Smooth muscle cell (in vitro differentiated cells): ENCODE measurements around the gene DOCK1. TPM values are rescaled to one million over a fixed set of nuclear protein-coding genes. Genes with fewer than 3 reads are reported as not detected.

Source experiments
- DNase-seq: peaks from one replicate; lab custom pipeline; 2025; ENCODE audit not compliant: unreplicated experiment; lab: John Stamatoyannopoulos, UW
- H2AFZ ChIP-seq: fragments of 200-600 bp; sonication (generic); 2 replicates; pipeline ENCODE4 v1.6.0; 2016; ENCODE audit warnings: antibody characterized with exemption, low read depth, mild to moderate bottlenecking
- H3F3A ChIP-seq: fragments of 200-600 bp; sonication (generic); 2 replicates; pipeline ENCODE4 v1.6.0; 2017; ENCODE audit warnings: antibody characterized with exemption, low read depth
- H3K27ac ChIP-seq: fragments of 200-600 bp; sonication (generic); 2 replicates; pipeline ENCODE4 v1.5.1; 2016; ENCODE audit warnings: low read depth, mild to moderate bottlenecking
- H3K27me3 ChIP-seq: fragments of 200-600 bp; sonication (generic); 2 replicates; pipeline ENCODE4 v1.6.1; 2016; ENCODE audit warnings: low read depth, mild to moderate bottlenecking
- H3K36me3 ChIP-seq: fragments of 200-600 bp; sonication (generic); 2 replicates; pipeline ENCODE4 v1.5.1; 2016; ENCODE audit warnings: low read depth
- H3K4me1 ChIP-seq: fragments of 200-600 bp; sonication (generic); 2 replicates; pipeline ENCODE4 v1.5.1; 2016; ENCODE audit warnings: low read depth
- H3K4me2 ChIP-seq: fragments of 200-600 bp; sonication (generic); 2 replicates; pipeline ENCODE4 v1.6.0; 2016; ENCODE audit warnings: mild to moderate bottlenecking
- H3K4me3 ChIP-seq: fragments of 200-600 bp; sonication (generic); 2 replicates; pipeline ENCODE4 v1.5.1; 2016; ENCODE audit warnings: mild to moderate bottlenecking
- H3K79me2 ChIP-seq: fragments of 200-600 bp; sonication (generic); 2 replicates; pipeline ENCODE4 v1.6.0; 2016; ENCODE audit warnings: low read depth, mild to moderate bottlenecking
- H3K9ac ChIP-seq: fragments of 200-600 bp; sonication (generic); 2 replicates; pipeline ENCODE4 v1.6.0; 2016; ENCODE audit warnings: low read depth
- H3K9me3 ChIP-seq: fragments of 200-600 bp; sonication (generic); replicated peaks from 2 replicates; pipeline ENCODE4 v1.5.1; 2016; ENCODE audit warnings: low read depth
- H4K20me1 ChIP-seq: fragments of 200-600 bp; sonication (generic); 2 replicates; pipeline ENCODE4 v1.6.0; 2016; ENCODE audit warnings: low read depth
- WGBS: methylation state at CpG from one replicate; pipeline ENCODE4 v1.1.7; 2016; ENCODE audit warnings: low lambda C conversion rate; 5-methylcytosine and 5-hydroxymethylcytosine counted together
- polyA plus RNA-seq: library from polyadenylated mRNA; unstranded; fragments of >200 nt; fragmentation: Nextera tagmentation; extraction: Ambion mirVana; gene quantifications from 2 replicates; pipeline ENCODE4 v1.2.1, GENCODE V29; 2016
- total RNA-seq: library from RNA; depleted of rRNA; stranded (reverse); fragments of >200 nt; gene quantifications from 2 replicates; pipeline ENCODE4 v1.2.3, GENCODE V29; 2014
- TF ChIP-seq, protein P1 (sequence below): fragments of 200-600 bp; sonication (generic); IDR thresholded peaks from 2 replicates; pipeline ENCODE4 v1.5.1; 2017; ENCODE audit warnings: borderline replicate concordance, mild to moderate bottlenecking, antibody characterized with exemption; ENCODE audit not compliant: insufficient read depth, poor library complexity, severe bottlenecking

Gene DOCK1
- total and polyA plus RNA-seq, 2 experiments from 2014 or later: 18.4 to 37.1 TPM

- H3K36me3 ChIP-seq: no peaks in the 10 kb centered on the region
- no peak overlapping the region for H3K27ac ChIP-seq
- DNase-seq: no peak
- no peaks in the 10 kb centered on the region for H3K9me3 ChIP-seq
- H3K4me3 ChIP-seq: no peak overlapping the region
- H3K4me2 ChIP-seq: no peak overlapping the region
- TF ChIP-seq, protein P1, sequence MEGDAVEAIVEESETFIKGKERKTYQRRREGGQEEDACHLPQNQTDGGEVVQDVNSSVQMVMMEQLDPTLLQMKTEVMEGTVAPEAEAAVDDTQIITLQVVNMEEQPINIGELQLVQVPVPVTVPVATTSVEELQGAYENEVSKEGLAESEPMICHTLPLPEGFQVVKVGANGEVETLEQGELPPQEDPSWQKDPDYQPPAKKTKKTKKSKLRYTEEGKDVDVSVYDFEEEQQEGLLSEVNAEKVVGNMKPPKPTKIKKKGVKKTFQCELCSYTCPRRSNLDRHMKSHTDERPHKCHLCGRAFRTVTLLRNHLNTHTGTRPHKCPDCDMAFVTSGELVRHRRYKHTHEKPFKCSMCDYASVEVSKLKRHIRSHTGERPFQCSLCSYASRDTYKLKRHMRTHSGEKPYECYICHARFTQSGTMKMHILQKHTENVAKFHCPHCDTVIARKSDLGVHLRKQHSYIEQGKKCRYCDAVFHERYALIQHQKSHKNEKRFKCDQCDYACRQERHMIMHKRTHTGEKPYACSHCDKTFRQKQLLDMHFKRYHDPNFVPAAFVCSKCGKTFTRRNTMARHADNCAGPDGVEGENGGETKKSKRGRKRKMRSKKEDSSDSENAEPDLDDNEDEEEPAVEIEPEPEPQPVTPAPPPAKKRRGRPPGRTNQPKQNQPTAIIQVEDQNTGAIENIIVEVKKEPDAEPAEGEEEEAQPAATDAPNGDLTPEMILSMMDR: no peak
- H3K9ac ChIP-seq: no peak overlapping the region
- no peak overlapping the region for H2AFZ ChIP-seq
- H3K27me3 ChIP-seq: no peaks in the 10 kb centered on the region
- no peaks in the 10 kb centered on the region for H3F3A ChIP-seq
- H3K4me1 ChIP-seq: no peaks in the 10 kb centered on the region
- no peaks in the 10 kb centered on the region for H3K79me2 ChIP-seq
- H4K20me1 ChIP-seq: no peaks in the 10 kb centered on the region
- 88% methylated on average over 8 of the region's 8 CpGs for WGBS
Measured at GRCh38 chr10:127423218-127423915, 518.1 kb downstream of the DOCK1 start.

DNA sequence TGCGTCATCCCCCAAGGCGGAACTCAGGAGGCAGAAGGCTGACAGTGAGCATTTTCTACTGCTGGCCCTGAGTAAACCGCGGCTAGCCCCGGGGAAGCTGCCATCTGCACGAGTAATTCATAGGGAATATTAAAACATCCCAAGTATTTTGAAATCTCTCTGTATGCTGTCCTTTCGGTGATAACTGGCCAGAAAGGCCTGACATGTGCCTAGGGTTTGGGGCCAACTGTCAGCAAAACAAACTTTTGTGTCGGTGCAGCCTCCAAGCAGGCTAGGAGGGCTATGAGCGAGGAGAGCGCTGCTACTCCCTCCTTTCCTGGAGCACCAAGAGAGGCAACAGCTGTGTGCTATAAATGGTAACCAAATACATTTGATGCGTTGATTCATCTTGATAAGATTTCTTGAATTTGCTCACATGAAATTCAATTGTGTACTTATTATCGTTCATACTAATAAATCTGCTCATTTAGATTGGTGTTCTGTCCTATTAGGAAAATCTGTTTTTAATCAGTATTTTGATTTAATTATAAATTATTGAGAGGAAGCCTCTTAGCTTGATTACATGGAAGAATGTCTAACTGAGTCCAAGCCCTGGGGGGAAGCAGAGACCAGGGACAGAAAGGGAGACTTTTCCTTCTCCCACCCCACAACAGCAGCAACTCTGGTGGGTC is 519.5 kb downstream of the DOCK1 start:
- Histone ChIP-seq H3K4me3 (no peak overlapping the region), H3K4me1 (no peaks in the 10 kb centered on the region), H3F3A (no peaks in the 10 kb centered on the region), H3K79me2 (no peaks in the 10 kb centered on the region), H3K36me3 (no peaks in the 10 kb centered on the region), H3K9ac (no peak overlapping the region), H3K27ac (no peak overlapping the region), H3K27me3 (no peaks in the 10 kb centered on the region), H3K9me3 (no peaks in the 10 kb centered on the region), H4K20me1 (no peaks in the 10 kb centered on the region), H3K4me2 (no peak overlapping the region), H2AFZ (no peak overlapping the region)
- whole genome bisulfite sequencing: 88% methylated on average over 12 of the region's 12 CpGs
- TF ChIP-seq, protein P1: no peak
- DNase-seq: no peak

DNA sequence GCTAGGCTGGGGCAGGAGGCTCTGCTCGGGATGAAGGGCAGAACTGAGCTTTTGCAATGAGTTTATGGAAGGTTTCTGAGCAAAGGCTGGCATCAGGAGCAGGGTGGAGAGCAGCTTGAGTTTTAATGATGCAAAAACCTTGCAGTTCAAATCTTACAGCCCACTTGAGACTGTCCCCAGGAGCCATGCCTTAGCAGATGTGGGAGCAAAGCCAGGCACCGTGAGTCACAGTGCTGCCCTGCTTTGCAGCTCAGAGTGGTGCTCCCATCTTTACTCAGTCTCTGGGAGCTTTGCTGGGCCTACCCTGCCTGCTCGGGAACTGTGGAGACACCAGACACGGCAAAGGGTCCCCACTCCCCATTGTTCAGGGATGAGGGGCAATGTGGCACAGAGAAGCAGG is 521.5 kb downstream of the DOCK1 start:
- Histone ChIP-seq H3K4me1 (no peaks in the 10 kb centered on the region), H3K79me2 (no peaks in the 10 kb centered on the region), H3K36me3 (no peaks in the 10 kb centered on the region), H3F3A (no peaks in the 10 kb centered on the region), H3K4me2 (no peak overlapping the region), H3K9ac (no peak overlapping the region), H3K27ac (no peak overlapping the region), H3K27me3 (no peaks in the 10 kb centered on the region), H2AFZ (no peak overlapping the region), H4K20me1 (no peaks in the 10 kb centered on the region), H3K4me3 (no peak overlapping the region), H3K9me3 (no peaks in the 10 kb centered on the region)
- 96% methylated on average over 4 of the region's 4 CpGs for WGBS
- TF ChIP-seq, protein P1: no peak
- DNase-seq: no peak
